Coronary artery (tissue), 2 donors: ENCODE data around the gene LYZL2.
"Not testable (repeated sequence)": the region's sequence is repeated elsewhere in the genome, so short reads cannot be mapped to it uniquely, and the experiment has no call there.

Experiments used
- DNase-seq: peaks from one replicate; pipeline ENCODE4 v3.0.0-alpha.2; 2017; ENCODE audit warnings: low spot score
- H3K27ac ChIP-seq, 2 donors: fragments of 200-600 bp; sonication (generic); one replicate each; pipeline ENCODE4 v1.5.1; 2016 to 2019
- H3K4me3 ChIP-seq: fragments of 200-600 bp; sonication (generic); 2 replicates; pipeline ENCODE4 v1.5.1; 2016; ENCODE audit warnings: mild to moderate bottlenecking, moderate library complexity
- CTCF ChIP-seq: fragments of 200-600 bp; sonication (generic); IDR thresholded peaks from one replicate; pipeline ENCODE4 v1.5.1; 2019; ENCODE audit warnings: antibody characterized with exemption

The LYZL2 gene

DNA sequence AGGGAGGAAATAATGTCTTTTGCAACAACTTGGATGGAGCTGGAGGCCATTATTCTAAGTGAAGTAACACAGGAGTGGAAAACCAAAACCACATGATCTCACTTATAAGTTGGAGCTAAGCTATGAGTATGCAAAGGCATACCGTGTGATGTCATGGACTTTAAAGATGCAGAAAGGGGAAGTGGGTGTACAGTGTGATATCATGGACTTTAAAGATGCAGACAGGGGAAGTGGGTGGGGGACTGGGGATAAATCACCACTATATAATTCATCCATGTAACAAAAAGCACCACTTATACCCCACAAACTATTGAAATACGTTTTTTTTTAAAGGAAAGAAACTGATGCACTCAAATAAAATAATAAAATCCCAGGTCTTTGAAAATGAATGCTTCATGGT is 29.5 kb downstream of the LYZL2 start:
- no peak for DNase-seq

GRCh38 chr10:30598105-30598776 is 31.3 kb downstream of the LYZL2 start:
- no peak for TF ChIP-seq CTCF
- DNase-seq: no peak
- Histone ChIP-seq H3K27ac (no peak overlapping the region), H3K4me3 (no peak overlapping the region)

More for the DNA sequence above, 29.5 kb downstream of the LYZL2 start:
- Histone ChIP-seq H3K4me3 (no peak overlapping the region), H3K27ac (no peak overlapping the region)
- TF ChIP-seq CTCF: no peak

DNA sequence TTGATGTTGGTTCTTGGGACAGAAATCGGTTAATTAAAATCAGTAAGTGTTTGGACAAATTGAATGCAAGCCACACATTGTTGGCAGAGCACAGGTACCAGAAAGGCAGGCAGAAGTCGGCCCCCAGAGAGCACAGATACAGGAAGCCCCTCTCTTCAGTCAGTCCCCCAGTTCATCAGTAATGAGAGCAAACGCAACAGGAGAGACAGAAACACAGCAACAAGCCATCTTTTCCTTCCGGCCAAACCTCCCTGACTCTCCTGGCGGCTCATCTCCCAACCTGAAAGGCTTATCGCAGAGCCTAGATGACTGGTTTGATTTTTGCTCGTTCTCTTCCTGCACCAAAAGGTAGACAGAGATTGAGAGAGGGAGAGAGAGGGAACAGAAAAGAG is 32.1 kb downstream of the LYZL2 start:
- not testable (repeated sequence) for DNase-seq, H3K27ac ChIP-seq, H3K4me3 ChIP-seq

DNA sequence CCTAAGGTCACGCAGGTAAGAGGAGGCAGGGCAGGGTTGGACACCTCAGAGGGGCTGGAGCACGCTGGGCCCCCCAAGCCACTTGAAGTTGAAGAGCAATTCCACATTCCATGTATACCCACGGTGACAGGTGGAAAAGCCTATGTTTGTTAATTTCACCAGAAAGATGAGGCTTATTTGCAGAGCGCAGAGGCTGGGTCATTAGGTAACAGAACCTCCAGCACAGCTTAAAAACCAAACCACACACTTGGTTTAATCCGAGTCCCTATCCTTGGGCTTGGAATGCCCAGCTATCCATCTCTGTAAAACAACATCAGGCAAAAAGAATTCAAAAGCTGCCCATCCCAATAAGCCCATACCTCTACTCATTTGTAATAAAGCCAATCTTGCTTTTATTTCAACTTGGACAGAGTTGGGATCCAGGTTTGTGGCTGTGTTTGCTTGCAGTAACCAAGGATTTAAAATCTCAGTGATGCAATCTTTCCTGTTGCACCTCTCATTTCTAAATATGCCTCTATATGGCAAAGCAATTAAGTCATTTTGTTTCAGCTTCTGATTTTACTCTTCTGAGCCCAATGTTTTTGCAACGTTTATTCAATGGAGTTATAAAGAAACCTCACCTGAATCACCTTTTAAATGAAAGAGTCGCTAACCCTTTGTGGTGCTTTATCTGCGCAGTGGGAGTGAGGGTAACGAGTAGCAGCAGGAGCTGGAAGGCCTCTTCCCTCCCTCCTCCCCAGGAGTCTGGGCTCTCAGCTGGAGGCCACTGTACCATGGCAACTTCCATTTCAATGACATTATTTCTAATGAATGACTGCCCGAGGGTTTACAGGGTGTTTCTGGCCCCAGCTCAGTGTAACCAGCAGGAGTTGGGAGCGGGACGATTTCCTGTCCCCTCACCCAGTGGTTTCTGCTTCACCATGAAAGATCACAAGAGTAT is 32.8 kb downstream of the LYZL2 start:
- not testable (repeated sequence) for H3K27ac ChIP-seq

DNA sequence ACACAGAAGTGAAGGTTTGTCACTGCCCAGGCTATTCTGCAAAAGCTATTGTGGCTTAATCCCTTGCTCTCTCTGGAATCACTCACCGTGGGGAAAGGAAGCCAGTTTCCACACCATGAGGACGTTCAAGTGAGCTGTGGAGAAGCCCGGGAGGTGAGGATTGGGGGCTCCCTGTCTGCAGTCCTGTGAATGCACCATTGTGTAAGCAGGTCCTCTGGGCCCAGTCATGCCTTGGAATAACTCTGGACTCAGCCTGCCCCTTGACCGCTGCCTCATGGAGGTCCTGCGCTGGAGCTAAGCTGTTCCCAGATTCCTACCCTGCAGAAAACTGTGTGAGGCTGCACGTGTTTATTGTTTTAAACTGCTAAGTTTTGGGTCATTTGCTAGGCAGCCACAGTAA is 33.5 kb downstream of the LYZL2 start:
- Histone ChIP-seq H3K4me3 (no peak overlapping the region), H3K27ac (no peak overlapping the region)
- no peak for DNase-seq
- no peak for TF ChIP-seq CTCF

More for the DNA sequence above, 32.8 kb downstream of the LYZL2 start:
- H3K4me3 ChIP-seq, DNase-seq: not testable (repeated sequence)

DNA sequence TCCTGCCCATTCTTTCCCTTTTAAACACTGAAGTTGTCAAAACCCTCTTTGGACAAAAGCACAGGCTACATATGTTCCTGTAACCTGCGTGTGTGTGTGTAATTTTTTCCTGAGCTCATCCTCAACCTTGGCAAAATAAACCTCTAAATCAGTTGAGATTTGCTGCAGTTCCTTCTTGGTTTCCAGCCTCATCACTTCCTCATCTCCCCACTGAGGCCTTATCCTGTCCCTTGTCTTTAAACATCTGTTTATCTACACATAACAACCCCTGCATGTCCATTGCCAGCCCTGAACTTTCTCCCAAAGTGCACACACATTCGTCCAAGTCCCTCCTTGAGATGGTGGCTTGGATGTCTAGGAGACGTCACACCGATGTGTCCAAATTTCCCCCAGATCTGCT is 35.5 kb downstream of the LYZL2 start:
- no peak for TF ChIP-seq CTCF

GRCh38 chr10:30592770-30593169 is 36.8 kb downstream of the LYZL2 start:
- not testable (repeated sequence) for DNase-seq, H3K4me3 ChIP-seq

More for the DNA sequence above, 35.5 kb downstream of the LYZL2 start:
- no peak for DNase-seq
- H3K27ac ChIP-seq: no peak overlapping the region
- no peak overlapping the region for H3K4me3 ChIP-seq

GRCh38 chr10:30591249-30591670 is 38.3 kb downstream of the LYZL2 start:
- DNase-seq: no peak
- TF ChIP-seq CTCF: peak; percentile 49
- Histone ChIP-seq H3K27ac (no peak overlapping the region), H3K4me3 (no peak overlapping the region)

More at GRCh38 chr10:30592770-30593169, 36.8 kb downstream of the LYZL2 start:
- H3K27ac ChIP-seq: not testable (repeated sequence)
